Lower leg skin (tissue), 4 donors: ENCODE results near the gene MED14. TPM values are rescaled to one million over a fixed set of nuclear protein-coding genes. Genes with fewer than 3 reads are reported as not detected.

Experiments
- DNase-seq, 2 donors: peaks; one replicate each; pipeline ENCODE4 v3.0.0-alpha.2; 2019; ENCODE audit warnings: low spot score in 2 of 2
- H3K4me3 ChIP-seq: fragments of 200-600 bp; sonication (generic); 2 replicates; pipeline ENCODE4 v1.5.1; 2017; ENCODE audit warnings: mild to moderate bottlenecking, low read depth; ENCODE audit not compliant: poor library complexity, severe bottlenecking
- POLR2A ChIP-seq, 2 donors: fragments of 450-650 bp; IDR thresholded peaks; one replicate each; pipeline ENCODE4 v1.6.1; 2016 to 2017; ENCODE audit warnings: antibody characterized with exemption in 2 of 2, mild to moderate bottlenecking in 1 of 2, moderate library complexity in 1 of 2
- WGBS, 2 donors: methylation state at CpG; one replicate each; pipeline ENCODE4 v1.1.5; 2018; 5-methylcytosine and 5-hydroxymethylcytosine counted together
- intact Hi-C: fragments of 100-400 bp; cut with DNase I; formaldehyde crosslinking; loops from one replicate; pipeline ENCODE4 v1.15.0; 2023; ENCODE audit warnings: low total_unique reads
- total RNA-seq, 4 donors: library from RNA; depleted of rRNA; stranded (reverse); fragments of >200 nt; gene quantifications; one replicate each; pipeline ENCODE4 v1.1.0, GENCODE V29; 2016
- TF ChIP-seq, protein P1 (sequence below), 3 donors: fragments of 450-650 bp; IDR thresholded peaks; one replicate each; pipeline ENCODE4 v1.5.1; 2016; ENCODE audit warnings: antibody characterized with exemption in 3 of 3, mild to moderate bottlenecking in 3 of 3, moderate library complexity in 2 of 3

The MED14 gene
- total RNA-seq, 4 donors from 2014 or later, result 27.4 to 36.8 (median 35.0) TPM

- DNase-seq, result peak in 1 of 2 donors; percentile 20
- 8 to 26% methylated on average over 4 of the region's 4 CpGs for WGBS, 2 donors
- H3K4me3 ChIP-seq, result no peak overlapping the region
- intact Hi-C loops, result no loop called here
- TF ChIP-seq, protein P1, sequence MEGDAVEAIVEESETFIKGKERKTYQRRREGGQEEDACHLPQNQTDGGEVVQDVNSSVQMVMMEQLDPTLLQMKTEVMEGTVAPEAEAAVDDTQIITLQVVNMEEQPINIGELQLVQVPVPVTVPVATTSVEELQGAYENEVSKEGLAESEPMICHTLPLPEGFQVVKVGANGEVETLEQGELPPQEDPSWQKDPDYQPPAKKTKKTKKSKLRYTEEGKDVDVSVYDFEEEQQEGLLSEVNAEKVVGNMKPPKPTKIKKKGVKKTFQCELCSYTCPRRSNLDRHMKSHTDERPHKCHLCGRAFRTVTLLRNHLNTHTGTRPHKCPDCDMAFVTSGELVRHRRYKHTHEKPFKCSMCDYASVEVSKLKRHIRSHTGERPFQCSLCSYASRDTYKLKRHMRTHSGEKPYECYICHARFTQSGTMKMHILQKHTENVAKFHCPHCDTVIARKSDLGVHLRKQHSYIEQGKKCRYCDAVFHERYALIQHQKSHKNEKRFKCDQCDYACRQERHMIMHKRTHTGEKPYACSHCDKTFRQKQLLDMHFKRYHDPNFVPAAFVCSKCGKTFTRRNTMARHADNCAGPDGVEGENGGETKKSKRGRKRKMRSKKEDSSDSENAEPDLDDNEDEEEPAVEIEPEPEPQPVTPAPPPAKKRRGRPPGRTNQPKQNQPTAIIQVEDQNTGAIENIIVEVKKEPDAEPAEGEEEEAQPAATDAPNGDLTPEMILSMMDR (IDR thresholded peaks at IDR 0.05), result no peak
- TF ChIP-seq POLR2A (IDR thresholded peaks at IDR 0.05), result no peak
These were observed 90.5 kb downstream of the MED14 start for GRCh38 chrX:40644821-40645358.

DNA sequence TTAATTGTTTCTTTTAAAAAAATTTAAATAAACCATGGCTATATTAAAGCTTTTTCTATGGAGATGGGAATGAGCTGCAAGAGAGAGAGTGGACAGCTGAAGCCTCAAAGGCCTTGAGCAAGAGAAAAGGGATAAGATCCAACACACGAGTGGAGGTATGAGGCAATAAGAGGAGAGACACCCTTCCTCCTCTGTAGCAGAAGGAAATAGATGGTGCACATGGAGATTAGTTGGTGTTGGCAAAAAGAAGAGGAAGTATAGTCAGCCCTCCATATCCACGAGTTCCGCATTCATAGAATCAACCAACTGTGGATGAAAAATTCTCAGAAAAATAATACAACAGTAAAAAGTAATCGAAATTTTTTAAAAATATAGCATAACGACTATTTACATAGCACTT lies 91.2 kb downstream of the MED14 start:
- H3K4me3 ChIP-seq, result no peak overlapping the region
- peak in 1 of 2 donors; percentile 34 for DNase-seq
- TF ChIP-seq, protein P1 (IDR thresholded peaks at IDR 0.05), result no peak
- no peak for TF ChIP-seq POLR2A (IDR thresholded peaks at IDR 0.05)
- 49 to 56% methylated on average over 5 of the region's 5 CpGs for WGBS, 2 donors
- intact Hi-C loops, result no loop called here

DNA sequence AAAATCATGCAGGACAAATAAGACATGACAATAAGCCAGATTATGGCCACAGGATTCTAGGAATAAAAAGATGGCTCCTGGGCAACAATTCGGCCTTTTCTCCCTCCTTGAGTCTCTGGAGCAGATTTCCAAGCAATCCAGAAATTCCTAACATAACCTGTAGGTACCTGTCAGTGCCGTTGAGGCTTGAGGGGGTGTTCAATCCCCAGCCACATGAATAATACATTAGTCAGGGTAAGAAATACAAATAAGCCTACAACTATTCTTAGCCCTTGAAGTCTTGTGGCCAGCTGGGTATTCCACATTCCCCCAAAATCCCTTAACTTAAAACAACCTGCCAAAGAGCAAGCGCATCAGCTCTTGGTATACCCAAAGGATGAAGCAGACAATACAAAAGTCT lies 97.7 kb downstream of the MED14 start:
- intact Hi-C loops, result no loop called here
- no peak for DNase-seq
- no peak overlapping the region for H3K4me3 ChIP-seq
- WGBS, 2 donors, result 66 to 84% methylated on average over 3 of the region's 3 CpGs
- TF ChIP-seq, protein P1 (IDR thresholded peaks at IDR 0.05), result no peak
- no peak for TF ChIP-seq POLR2A (IDR thresholded peaks at IDR 0.05)

DNA sequence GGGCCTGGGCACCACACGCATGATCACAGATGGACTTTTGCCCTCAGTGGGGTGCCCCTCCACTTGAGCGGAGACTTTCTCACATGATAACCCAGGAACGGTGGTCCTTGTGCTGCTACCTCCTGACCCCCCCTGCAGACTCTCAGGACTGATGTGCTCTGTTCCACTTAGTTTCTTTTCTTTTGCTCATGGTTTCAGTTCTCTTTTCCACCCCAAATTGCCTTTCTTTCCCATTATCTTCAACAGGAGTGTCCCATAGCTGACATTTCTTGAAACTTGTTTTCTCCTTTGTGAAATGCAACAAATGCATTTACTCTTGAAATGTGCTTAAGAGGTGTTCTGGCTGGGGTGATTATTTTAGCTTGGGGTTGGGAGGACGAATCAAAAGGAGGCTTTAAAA lies 103.1 kb downstream of the MED14 start:
- no peak for TF ChIP-seq POLR2A (IDR thresholded peaks at IDR 0.05)
- TF ChIP-seq, protein P1 (IDR thresholded peaks at IDR 0.05), result no peak
- 84 to 89% methylated on average over 4 of the region's 4 CpGs for WGBS, 2 donors
- no peak for DNase-seq
- intact Hi-C loops, result no loop called here
- H3K4me3 ChIP-seq, result no peak overlapping the region

- intact Hi-C loops, result no loop called here
- no peak overlapping the region for H3K4me3 ChIP-seq
- TF ChIP-seq POLR2A (IDR thresholded peaks at IDR 0.05), result no peak
- TF ChIP-seq, protein P1 (IDR thresholded peaks at IDR 0.05), result no peak
- DNase-seq, result no peak
- 88 to 94% methylated on average over 5 of the region's 5 CpGs for WGBS, 2 donors
These were observed 106.8 kb downstream of the MED14 start for GRCh38 chrX:40628506-40628905.

GRCh38 chrX:40625294-40625693 lies 110.0 kb downstream of the MED14 start:
- H3K4me3 ChIP-seq, result no peak overlapping the region
- no peak for DNase-seq
- intact Hi-C loops, result no loop called here
- WGBS, 2 donors, result 83 to 86% methylated on average over 4 of the region's 4 CpGs
- TF ChIP-seq, protein P1 (IDR thresholded peaks at IDR 0.05), result no peak
- TF ChIP-seq POLR2A (IDR thresholded peaks at IDR 0.05), result no peak
